Iris pigment epithelial cell (primary cell): Measurements from ENCODE around the gene ABTB2.

Experiments used
- DNase-seq: peaks from one replicate; pipeline ENCODE4 v3.0.0-alpha.2; 2011; ENCODE audit warnings: low read depth

The ABTB2 gene

GRCh38 chr11:34169686-34170085 lies 188.1 kb downstream of the ABTB2 start:
- no peak for DNase-seq

- DNase-seq = peak; percentile 25
Observed at GRCh38 chr11:34168642-34169420, 189.0 kb downstream of the ABTB2 start.

GRCh38 chr11:34167961-34168360 lies 189.8 kb downstream of the ABTB2 start:
- DNase-seq = no peak

- no peak for DNase-seq
Observed at GRCh38 chr11:34166806-34167740, 190.7 kb downstream of the ABTB2 start.

GRCh38 chr11:34165786-34166555 lies 191.8 kb downstream of the ABTB2 start:
- no peak for DNase-seq

- no peak for DNase-seq
Observed at GRCh38 chr11:34165121-34165520, 192.7 kb downstream of the ABTB2 start.

GRCh38 chr11:34162856-34163255 lies 195.0 kb downstream of the ABTB2 start:
- no peak for DNase-seq

GRCh38 chr11:34162493-34162820 lies 195.4 kb downstream of the ABTB2 start:
- no peak for DNase-seq

GRCh38 chr11:34161812-34162492 lies 195.9 kb downstream of the ABTB2 start:
- DNase-seq = peak; percentile 23

- DNase-seq = no peak
Observed at GRCh38 chr11:34161361-34161760, 196.4 kb downstream of the ABTB2 start.

GRCh38 chr11:34160791-34161190 lies 197.0 kb downstream of the ABTB2 start:
- DNase-seq = no peak

- DNase-seq = no peak
Observed at GRCh38 chr11:34160049-34160721, 197.6 kb downstream of the ABTB2 start.

- DNase-seq = no peak
Observed at GRCh38 chr11:34158661-34159060, 199.1 kb downstream of the ABTB2 start.

- DNase-seq = no peak
Observed at GRCh38 chr11:34157163-34157562, 200.6 kb downstream of the ABTB2 start.

GRCh38 chr11:34155757-34156062 lies 202.1 kb downstream of the ABTB2 start:
- DNase-seq = no peak

GRCh38 chr11:34155057-34155756 lies 202.6 kb downstream of the ABTB2 start:
- no peak for DNase-seq

- no peak for DNase-seq
Observed at GRCh38 chr11:34154059-34154875, 203.5 kb downstream of the ABTB2 start.

- no peak for DNase-seq
Observed at GRCh38 chr11:34151916-34152845, 205.6 kb downstream of the ABTB2 start.

- no peak for DNase-seq
Observed at GRCh38 chr11:34151166-34151565, 206.6 kb downstream of the ABTB2 start.
